T-helper 2 cell treated with Interferon-gamma antibody and Interleukin-4, amounts not matched to agents 100 ng/mL and 5 ng/mL, for 36 hours (primary cell): Measurements from ENCODE around the gene SERINC2. TPM values are rescaled to one million over a fixed set of nuclear protein-coding genes. Genes with fewer than 3 reads are reported as not detected.
"Not testable (repeated sequence)": the region's sequence is repeated elsewhere in the genome, so short reads cannot be mapped to it uniquely, and the experiment has no call there.

Experiments used
- intact Hi-C: fragments of 100-400 bp; cut with micrococcal nuclease; formaldehyde crosslinking; loops from one replicate; pipeline ENCODE4 v1.15.1; 2023
- total RNA-seq: library from RNA; stranded (reverse); gene quantifications from 2 replicates; pipeline ENCODE4 v1.2.3, GENCODE V29; 2022

Gene SERINC2
- total RNA-seq, 1 donor from 2014 or later: not detected

- intact Hi-C loops: no loop called here
Measured at GRCh38 chr1:31460027-31460426, 47.0 kb downstream of the SERINC2 start.

- intact Hi-C loops: no loop called here
Measured at GRCh38 chr1:31467005-31467674, 54.1 kb downstream of the SERINC2 start.

GRCh38 chr1:31470794-31471315, 57.8 kb downstream of the SERINC2 start:
- intact Hi-C loops: no loop called here

- intact Hi-C loops: not testable (repeated sequence)
Measured at GRCh38 chr1:31471452-31472313, 58.7 kb downstream of the SERINC2 start.

GRCh38 chr1:31472314-31472651, 59.3 kb downstream of the SERINC2 start:
- intact Hi-C loops: not testable (repeated sequence)

GRCh38 chr1:31472673-31473072, 59.7 kb downstream of the SERINC2 start:
- intact Hi-C loops: not testable (repeated sequence)

- intact Hi-C loops: not testable (repeated sequence)
Measured at GRCh38 chr1:31473508-31473907, 60.5 kb downstream of the SERINC2 start.

GRCh38 chr1:31474567-31474966, 61.6 kb downstream of the SERINC2 start:
- intact Hi-C loops: not testable (repeated sequence)

- intact Hi-C loops: no loop called here
Measured at GRCh38 chr1:31476891-31477846, 64.2 kb downstream of the SERINC2 start.

GRCh38 chr1:31478167-31478566, 65.2 kb downstream of the SERINC2 start:
- intact Hi-C loops: no loop called here

GRCh38 chr1:31479811-31480210, 66.8 kb downstream of the SERINC2 start:
- intact Hi-C loops: no loop called here

GRCh38 chr1:31480426-31480825, 67.4 kb downstream of the SERINC2 start:
- intact Hi-C loops: not testable (repeated sequence)

GRCh38 chr1:31482482-31483011, 69.5 kb downstream of the SERINC2 start:
- intact Hi-C loops: no loop called here

GRCh38 chr1:31483012-31483946, 70.3 kb downstream of the SERINC2 start:
- intact Hi-C loops: no loop called here

Other genes starting within 250 kb of the SERINC2 start
- gene NKAIN1, start 173.3 kb upstream of the SERINC2 start, total RNA-seq: not detected in 2 replicates
- gene SNRNP40, start 116.4 kb upstream of the SERINC2 start, total RNA-seq: 107 and 110 TPM in 2 replicates
- 21.8 and 24.5 TPM in 2 replicates for gene ZCCHC17, start 116.2 kb upstream of the SERINC2 start, total RNA-seq
- not detected in 2 replicates for gene FABP3, start 40.1 kb upstream of the SERINC2 start, total RNA-seq
- gene TINAGL1, start 163.3 kb downstream of the SERINC2 start, total RNA-seq: not detected in 2 replicates
- gene HCRTR1, start 204.5 kb downstream of the SERINC2 start, total RNA-seq: not detected in 2 replicates
- gene PEF1, start 231.7 kb downstream of the SERINC2 start, total RNA-seq: 45.7 and 47.9 TPM in 2 replicates